GM12878 (cell line): Measurements from ENCODE around the gene CCDC9. TPM values are rescaled to one million over a fixed set of nuclear protein-coding genes. Genes with fewer than 3 reads are reported as not detected.

Source experiments
- ATAC-seq: fragments of 200-7000 bp; cut with Tn5 transposase; 3 replicates; pipeline ENCODE4 v1.9.1; 2020; ENCODE audit warnings: mild to moderate bottlenecking, moderate library complexity
- BruUV-seq: library from RNA; stranded (reverse); fragments of 400-500 nt; replicated peaks from 2 replicates; lab custom pipeline; 2021; lab: Mats Ljungman, UMichigan
- CTCF ChIA-PET: fragments of 300-600 bp; sonication (Branson Sonifier 250); formaldehyde crosslinking; extraction: SDS; loops from one replicate; lab custom pipeline; 2021; ENCODE audit warnings: inconsistent platforms; lab: Yijun Ruan, JAX
- POLR2A ChIA-PET: fragments of 350-600 bp; formaldehyde crosslinking; extraction: SDS; loops from one replicate; lab custom pipeline; 2021; ENCODE audit warnings: inconsistent platforms; lab: Charles Lee
- RAD21 ChIA-PET: fragments of 300-600 bp; sonication (Branson Sonifier 250); formaldehyde crosslinking; loops from one replicate; lab custom pipeline; 2023; ENCODE audit warnings: antibody characterized with exemption; ENCODE audit not compliant: unreplicated experiment; lab: Charles Lee
- SMC1A ChIA-PET: fragments of 300-600 bp; sonication (Branson Sonifier 250); formaldehyde crosslinking; loops from one replicate; lab custom pipeline; 2023; ENCODE audit not compliant: unreplicated experiment, uncharacterized antibody; lab: Charles Lee
- DNase-seq: peaks from one replicate; pipeline ENCODE4 v3.0.0-alpha.2; 2011; ENCODE audit warnings: low read depth, low spot score
- FAIRE-seq: peaks from 3 replicates; lab custom pipeline; 2011; peaks lifted over from hg19 to GRCh38; lab: Jason Lieb, UNC
- H2AFZ ChIP-seq: 2 replicates; pipeline ENCODE4 v1.6.0; 2011; ENCODE audit warnings: low read depth, low read length, control low read depth; ENCODE audit not compliant: control insufficient read depth
- H3K27ac ChIP-seq: 2 replicates; pipeline ENCODE4 v1.5.1; 2011; ENCODE audit warnings: control low read depth; ENCODE audit not compliant: control insufficient read depth, insufficient read depth
- H3K27me3 ChIP-seq, 2 experiments: replicated peaks in 1 of 2; 2 replicates each; pipeline versions ENCODE4 v1.6.0 to v1.6.1; 2011; ENCODE audit warnings: low read length in 1 of 2; ENCODE audit not compliant: control insufficient read depth in 2 of 2, insufficient read depth in 2 of 2
- H3K36me3 ChIP-seq, 2 experiments: 2 replicates each; pipeline ENCODE4 v1.5.1; 2011; ENCODE audit warnings: low read length in 1 of 2; ENCODE audit not compliant: control insufficient read depth in 2 of 2, insufficient read depth in 2 of 2
- H3K4me1 ChIP-seq: 2 replicates; pipeline ENCODE4 v1.6.1; 2011; ENCODE audit warnings: mild to moderate bottlenecking, low read length, moderate library complexity, mixed read lengths; ENCODE audit not compliant: control insufficient read depth, insufficient read depth
- H3K4me2 ChIP-seq: 2 replicates; pipeline ENCODE4 v1.6.0; 2011; ENCODE audit warnings: control low read depth; ENCODE audit not compliant: control insufficient read depth, insufficient read depth
- H3K4me3 ChIP-seq: fragments of 200-600 bp; sonication (generic); 2 replicates; pipeline ENCODE4 v1.5.1; 2016
- H3K79me2 ChIP-seq: 2 replicates; pipeline ENCODE4 v1.6.0; 2011; ENCODE audit warnings: low read length; ENCODE audit not compliant: control insufficient read depth, insufficient read depth
- H3K9ac ChIP-seq: 2 replicates; pipeline ENCODE4 v1.8.0; 2011; ENCODE audit warnings: low read length, control low read depth, mixed read lengths; ENCODE audit not compliant: control insufficient read depth, insufficient read depth
- H3K9me3 ChIP-seq: replicated peaks from 3 replicates; pipeline ENCODE4 v1.5.1; 2011; ENCODE audit warnings: mild to moderate bottlenecking, low read length; ENCODE audit not compliant: control insufficient read depth, insufficient read depth
- H4K20me1 ChIP-seq: 2 replicates; pipeline ENCODE4 v1.6.0; 2011; ENCODE audit not compliant: control insufficient read depth, insufficient read depth
- BHLHE40 ChIP-seq, 2 experiments: fragments of 450-650 bp in 1 of 2; IDR thresholded peaks; 2 replicates each; pipeline ENCODE4 v1.6.1; 2011 to 2017; ENCODE audit warnings: low read depth in 2 of 2, borderline replicate concordance in 1 of 2, improper control_type of control experiment in 1 of 2, low read length in 1 of 2, mild to moderate bottlenecking in 1 of 2
- E4F1 ChIP-seq: fragments of 450-650 bp; IDR thresholded peaks from 2 replicates; pipeline ENCODE4 v1.6.1; 2018; ENCODE audit warnings: borderline replicate concordance, mild to moderate bottlenecking; ENCODE audit not compliant: partially characterized antibody
- ESRRA ChIP-seq: IDR thresholded peaks from 2 replicates; pipeline ENCODE4 v1.6.1; 2012; ENCODE audit warnings: mild to moderate bottlenecking, low read length, improper control_type of control experiment
- GABPA ChIP-seq: IDR thresholded peaks from 2 replicates; pipeline ENCODE4 v1.6.1; 2014; ENCODE audit warnings: antibody characterized with exemption, low read depth, mild to moderate bottlenecking, inconsistent platforms
- MXI1 ChIP-seq: fragments of 150-350 bp; IDR thresholded peaks from 2 replicates; pipeline ENCODE4 v1.6.1; 2011; ENCODE audit warnings: low read depth, mild to moderate bottlenecking, inconsistent platforms, low read length, improper control_type of control experiment
- RAD21 ChIP-seq: IDR thresholded peaks from 2 replicates; pipeline ENCODE4 v1.6.1; 2011; ENCODE audit warnings: mild to moderate bottlenecking, low read depth, low read length, moderate library complexity; ENCODE audit not compliant: insufficient read depth
- RELA ChIP-seq: fragments of 450-650 bp; IDR thresholded peaks from 2 replicates; pipeline ENCODE4 v1.8.0; 2014; ENCODE audit warnings: borderline replicate concordance; ENCODE audit not compliant: partially characterized antibody
- SMC3 ChIP-seq: IDR thresholded peaks from 2 replicates; pipeline ENCODE4 v1.6.1; 2011; ENCODE audit warnings: low read length, improper control_type of control experiment, borderline replicate concordance
- ZNF217 ChIP-seq: fragments of 450-650 bp; IDR thresholded peaks from 2 replicates; pipeline ENCODE4 v1.6.1; 2017; ENCODE audit warnings: antibody characterized with exemption, mild to moderate bottlenecking
- WGBS: methylation state at CpG from one replicate; pipeline ENCODE4 v1.1.6; 2016; ENCODE audit warnings: low lambda C conversion rate; ENCODE audit not compliant: insufficient replicate concordance, insufficient coverage; ENCODE audit errors: missing lambda C conversion rate; 5-methylcytosine and 5-hydroxymethylcytosine counted together
- in situ Hi-C: fragments of 300-500 bp; cut with MboI; formaldehyde crosslinking; loops from 9 replicates; pipeline ENCODE4 v1.14.3; 2018; ENCODE audit warnings: mixed read lengths
- intact Hi-C: fragments of 100-400 bp; cut with micrococcal nuclease; formaldehyde crosslinking; loops from one replicate; pipeline ENCODE4 v1.14.2; 2022; ENCODE audit not compliant: unreplicated experiment
- polyA plus RNA-seq, 11 experiments: library from polyadenylated mRNA; depleted of rRNA in 4 of 11; unstranded in 6 of 11; stranded (reverse) in 5 of 11; fragments of >200 nt; fragmentation: Nextera tagmentation in 4 of 11; fragmentation: Illumina TruSeq in 1 of 11; extraction: Ambion mirVana in 4 of 11; extraction: Trizol in 1 of 11; gene quantifications; 1 replicate in 1 of 11; 2 replicates in 10 of 11; pipeline versions ENCODE4 v1.2.1 to v1.2.3, GENCODE V29; 2011 to 2016; ENCODE audit warnings: inconsistent platforms in 2 of 11, missing spikeins in 2 of 11, low read depth in 1 of 11
- total RNA-seq, 4 experiments: library from RNA; depleted of rRNA in 3 of 4; stranded (reverse); fragments of >200 nt in 3 of 4; fragmentation: Illumina TruSeq in 1 of 4; extraction: Trizol in 1 of 4; gene quantifications; 2 replicates each; pipeline versions ENCODE4 v1.2.1 to v1.2.3, GENCODE V29; 2013 to 2021
- TF ChIP-seq, protein P1 (sequence below): fragments of 450-650 bp; formaldehyde crosslinking; IDR thresholded peaks from 2 replicates; pipeline ENCODE4 v1.4.0; 2020; ENCODE audit warnings: mild to moderate bottlenecking, moderate library complexity

The CCDC9 gene
- total and polyA plus RNA-seq, 10 of the 15 experiments (the other 5 are each of a cell fraction or from before 2014, with no cell fraction given), result 0.18 to 17.5 (median 7.1) TPM; not detected in 1

GRCh38 chr19:47310819-47311218 lies 54.5 kb downstream of the CCDC9 start:
- Histone ChIP-seq H3K4me2 (no peak overlapping the region), H2AFZ (no peak overlapping the region), H3K27me3 (no peaks in the 10 kb centered on the region), H3K4me3 (no peak overlapping the region), H4K20me1 (no peaks in the 10 kb centered on the region), H3K4me1 (no peaks in the 10 kb centered on the region; the same call in 1 of the 2 replicates)
- ChIA-PET CTCF (no interaction called here), SMC1A (no interaction called here), POLR2A (interaction anchor here (0.6 kb wide), 1 partner anchor 34 kb away, joined by 3 read pairs; no protein-coding TSS in a partner anchor)
- 8% methylated on average over 5 of the region's 5 CpGs for WGBS
- no peak for ATAC-seq
- TF ChIP-seq BHLHE40 (IDR thresholded peaks at IDR 0.05; ENCODE audit: borderline replicate concordance in 1 of 2, low read depth in 2 of 2, low read length in 1 of 2), result no peak
- TF ChIP-seq MXI1, result no peak
- TF ChIP-seq RELA, result no peak
- TF ChIP-seq, all 136 proteins: peak for 0
- no peaks in the 10 kb centered on the region for H3K79me2 ChIP-seq
- H3K9me3 ChIP-seq, result no peaks in the 10 kb centered on the region; the same call in 2 of the 3 replicates
- no TSS peak for BruUV-seq
- RAD21 ChIA-PET, result no interaction called here
- in situ Hi-C loops, result no loop called here
- FAIRE-seq (no peak), DNase-seq (no peak)
- H3K36me3 ChIP-seq, result no peaks in the 10 kb centered on the region; a peak in 1 of 4 replicates
- no peak overlapping the region for H3K9ac ChIP-seq
- H3K27ac ChIP-seq, result no peak overlapping the region
- intact Hi-C loops, result no loop called here

DNA sequence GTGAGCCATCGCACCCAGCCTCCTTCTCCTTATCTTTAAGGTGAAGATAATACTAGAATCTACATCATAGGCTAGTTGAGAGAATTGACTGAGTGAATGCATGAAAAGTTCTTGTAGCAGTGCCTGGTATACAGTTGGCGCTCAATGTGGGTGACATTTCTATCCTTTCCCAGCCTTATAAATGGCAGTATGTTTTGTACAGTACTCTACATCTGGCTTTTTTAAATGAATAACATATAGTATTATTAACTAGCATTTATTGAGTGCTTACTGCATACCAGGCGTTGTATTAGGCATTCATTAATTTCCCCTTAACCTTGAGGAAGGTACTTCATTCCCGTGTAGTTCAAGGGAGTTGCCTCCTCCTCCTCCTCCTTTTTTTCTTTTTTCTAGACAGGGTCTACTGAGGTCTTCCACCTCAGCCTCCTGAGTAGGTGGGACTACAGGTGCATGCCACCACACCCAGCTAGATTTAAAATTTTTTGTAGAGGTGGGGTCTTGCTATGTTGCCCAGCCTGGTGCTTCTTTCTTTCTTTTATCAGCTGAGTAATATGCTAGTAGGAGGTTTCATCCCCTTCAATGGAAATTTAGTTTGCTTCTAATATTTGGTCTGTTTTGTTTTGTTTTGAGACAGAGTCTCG lies 56.2 kb downstream of the CCDC9 start:
- FAIRE-seq (no peak), DNase-seq (no peak), ATAC-seq (no peak)
- RAD21 ChIA-PET, result no interaction called here
- intact Hi-C loops (no loop called here), in situ Hi-C loops (no loop called here)
- no peaks in the 10 kb centered on the region for H3K79me2 ChIP-seq
- no peaks in the 10 kb centered on the region for H3K36me3 ChIP-seq
- SMC1A ChIA-PET, result no interaction called here
- no peaks in the 10 kb centered on the region; the same call in 2 of the 3 replicates for H3K9me3 ChIP-seq
- no peak overlapping the region for H3K4me3 ChIP-seq
- no peak overlapping the region for H3K9ac ChIP-seq
- 68% methylated on average over 5 of the region's 5 CpGs for WGBS
- H3K27me3 ChIP-seq, result no peaks in the 10 kb centered on the region
- no peak overlapping the region for H2AFZ ChIP-seq
- POLR2A ChIA-PET, result no interaction called here
- H3K27ac ChIP-seq, result no peak overlapping the region
- no peak overlapping the region for H3K4me2 ChIP-seq
- no peaks in the 10 kb centered on the region; the same call in 1 of the 2 replicates for H3K4me1 ChIP-seq
- BruUV-seq, result no TSS peak
- no peaks in the 10 kb centered on the region for H4K20me1 ChIP-seq
- CTCF ChIA-PET, result interaction anchor here (1.0 kb wide), 1 partner anchor 395 kb away, joined by 3 read pairs; no protein-coding TSS in a partner anchor
- TF ChIP-seq RAD21 (no peak), ZNF217 (peak; percentile 45; the same call in 1 of the 2 replicates), ESRRA (no peak), GABPA (no peak), E4F1 (no peak), SMC3 (no peak)
- TF ChIP-seq, protein P1, sequence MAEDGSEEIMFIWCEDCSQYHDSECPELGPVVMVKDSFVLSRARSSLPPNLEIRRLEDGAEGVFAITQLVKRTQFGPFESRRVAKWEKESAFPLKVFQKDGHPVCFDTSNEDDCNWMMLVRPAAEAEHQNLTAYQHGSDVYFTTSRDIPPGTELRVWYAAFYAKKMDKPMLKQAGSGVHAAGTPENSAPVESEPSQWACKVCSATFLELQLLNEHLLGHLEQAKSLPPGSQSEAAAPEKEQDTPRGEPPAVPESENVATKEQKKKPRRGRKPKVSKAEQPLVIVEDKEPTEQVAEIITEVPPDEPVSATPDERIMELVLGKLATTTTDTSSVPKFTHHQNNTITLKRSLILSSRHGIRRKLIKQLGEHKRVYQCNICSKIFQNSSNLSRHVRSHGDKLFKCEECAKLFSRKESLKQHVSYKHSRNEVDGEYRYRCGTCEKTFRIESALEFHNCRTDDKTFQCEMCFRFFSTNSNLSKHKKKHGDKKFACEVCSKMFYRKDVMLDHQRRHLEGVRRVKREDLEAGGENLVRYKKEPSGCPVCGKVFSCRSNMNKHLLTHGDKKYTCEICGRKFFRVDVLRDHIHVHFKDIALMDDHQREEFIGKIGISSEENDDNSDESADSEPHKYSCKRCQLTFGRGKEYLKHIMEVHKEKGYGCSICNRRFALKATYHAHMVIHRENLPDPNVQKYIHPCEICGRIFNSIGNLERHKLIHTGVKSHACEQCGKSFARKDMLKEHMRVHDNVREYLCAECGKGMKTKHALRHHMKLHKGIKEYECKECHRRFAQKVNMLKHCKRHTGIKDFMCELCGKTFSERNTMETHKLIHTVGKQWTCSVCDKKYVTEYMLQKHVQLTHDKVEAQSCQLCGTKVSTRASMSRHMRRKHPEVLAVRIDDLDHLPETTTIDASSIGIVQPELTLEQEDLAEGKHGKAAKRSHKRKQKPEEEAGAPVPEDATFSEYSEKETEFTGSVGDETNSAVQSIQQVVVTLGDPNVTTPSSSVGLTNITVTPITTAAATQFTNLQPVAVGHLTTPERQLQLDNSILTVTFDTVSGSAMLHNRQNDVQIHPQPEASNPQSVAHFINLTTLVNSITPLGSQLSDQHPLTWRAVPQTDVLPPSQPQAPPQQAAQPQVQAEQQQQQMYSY (CRISPR knock-in tag), result no peak
